NT2/D1 (cell line): Measurements from ENCODE around the gene FAF1.

Source experiments
- SUZ12 ChIP-seq: IDR thresholded peaks from 2 replicates; pipeline ENCODE4 v1.6.1; 2011; ENCODE audit not compliant: insufficient read length, insufficient read depth; ENCODE audit errors: extremely low read depth
- YY1 ChIP-seq: IDR thresholded peaks from 2 replicates; pipeline ENCODE4 v1.6.1; 2011; ENCODE audit not compliant: insufficient read length, insufficient read depth
- ZNF274 ChIP-seq: IDR thresholded peaks from 2 replicates; pipeline ENCODE4 v1.6.1; 2011; ENCODE audit warnings: mild to moderate bottlenecking, low read depth, low read length

DNA sequence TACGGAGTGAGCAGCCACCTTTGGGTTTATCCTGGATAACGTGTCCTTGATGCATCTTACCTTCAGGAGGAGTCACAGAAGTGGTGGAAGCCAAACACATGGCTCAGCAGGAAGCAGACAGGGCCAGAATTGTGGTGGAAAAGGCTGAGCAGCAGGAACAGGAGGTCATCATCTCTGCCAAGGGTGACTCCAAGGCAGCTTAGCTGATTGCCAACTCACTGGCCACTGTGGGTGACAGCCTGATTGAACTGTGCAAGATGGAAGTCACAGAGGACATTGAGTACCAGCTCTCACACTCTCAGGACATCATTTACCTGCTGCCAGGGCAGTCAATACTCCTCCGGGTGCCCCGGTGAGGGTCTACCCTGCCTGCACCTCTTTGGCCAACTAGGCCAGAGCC is 179.3 kb downstream of the FAF1 start:
- TF ChIP-seq ZNF274 = no peak
- no peak for TF ChIP-seq SUZ12
- no peak for TF ChIP-seq YY1
